MCF 10A (cell line): ENCODE results near the gene NME3. TPM values are rescaled to one million over a fixed set of nuclear protein-coding genes. Genes with fewer than 3 reads are reported as not detected.

Experiments
- BruUV-seq: library from RNA; stranded (reverse); fragments of 400-500 nt; replicated peaks from 2 replicates; lab custom pipeline; 2021; lab: Mats Ljungman, UMichigan
- CTCF ChIA-PET: fragments of 300-600 bp; sonication (Branson Sonifier 250); formaldehyde crosslinking; extraction: SDS; loops from one replicate; lab custom pipeline; 2021; ENCODE audit warnings: antibody characterized with exemption, inconsistent platforms; lab: Yijun Ruan, JAX
- POLR2A ChIA-PET: fragments of 300-600, 350-650 bp; sonication (Branson Sonifier 250); formaldehyde crosslinking; extraction: SDS; loops from one replicate; lab custom pipeline; 2020; ENCODE audit warnings: antibody characterized with exemption, inconsistent platforms; lab: Yijun Ruan, JAX
- DNase-seq: peaks from one replicate; pipeline ENCODE4 v3.0.0-alpha.2; 2018; ENCODE audit not compliant: unreplicated experiment
- H3K27ac Mint-ChIP-seq: one replicate; pipeline ENCODE4 v1.8.0; 2022; ENCODE audit warnings: mild to moderate bottlenecking, low read depth, mixed read lengths; ENCODE audit not compliant: unreplicated experiment
- H3K27me3 Mint-ChIP-seq: one replicate; pipeline ENCODE4 v1.8.0; 2022; ENCODE audit warnings: mixed read lengths; ENCODE audit not compliant: insufficient read depth, unreplicated experiment
- H3K36me3 Mint-ChIP-seq: one replicate; pipeline ENCODE4 v1.8.0; 2022; ENCODE audit warnings: mild to moderate bottlenecking, moderate library complexity, mixed read lengths; ENCODE audit not compliant: insufficient read depth, unreplicated experiment
- H3K4me1 Mint-ChIP-seq: one replicate; pipeline ENCODE4 v1.8.0; 2022; ENCODE audit warnings: mixed read lengths; ENCODE audit not compliant: insufficient read depth, unreplicated experiment
- H3K4me3 Mint-ChIP-seq: one replicate; pipeline ENCODE4 v1.8.0; 2022; ENCODE audit warnings: mild to moderate bottlenecking, moderate library complexity, mixed read lengths; ENCODE audit not compliant: unreplicated experiment
- H3K9me3 Mint-ChIP-seq: one replicate; pipeline ENCODE4 v1.8.0; 2022; ENCODE audit warnings: mixed read lengths; ENCODE audit not compliant: unreplicated experiment
- intact Hi-C: fragments of 100-400 bp; cut with micrococcal nuclease; formaldehyde crosslinking; loops from 2 replicates; pipeline ENCODE4 v1.14.1; 2022
- total RNA-seq: library from RNA; stranded (reverse); gene quantifications from 2 replicates; pipeline ENCODE4 v1.2.3, GENCODE V29; 2022
- TF ChIP-seq, protein P1 (sequence below): fragments of 200-600 bp; IDR thresholded peaks from one replicate; pipeline ENCODE4 v1.8.0; 2022; ENCODE audit warnings: antibody characterized with exemption, mild to moderate bottlenecking; ENCODE audit not compliant: unreplicated experiment

The NME3 gene
- total RNA-seq, 1 experiment from 2014 or later, result 44.0 TPM

DNA sequence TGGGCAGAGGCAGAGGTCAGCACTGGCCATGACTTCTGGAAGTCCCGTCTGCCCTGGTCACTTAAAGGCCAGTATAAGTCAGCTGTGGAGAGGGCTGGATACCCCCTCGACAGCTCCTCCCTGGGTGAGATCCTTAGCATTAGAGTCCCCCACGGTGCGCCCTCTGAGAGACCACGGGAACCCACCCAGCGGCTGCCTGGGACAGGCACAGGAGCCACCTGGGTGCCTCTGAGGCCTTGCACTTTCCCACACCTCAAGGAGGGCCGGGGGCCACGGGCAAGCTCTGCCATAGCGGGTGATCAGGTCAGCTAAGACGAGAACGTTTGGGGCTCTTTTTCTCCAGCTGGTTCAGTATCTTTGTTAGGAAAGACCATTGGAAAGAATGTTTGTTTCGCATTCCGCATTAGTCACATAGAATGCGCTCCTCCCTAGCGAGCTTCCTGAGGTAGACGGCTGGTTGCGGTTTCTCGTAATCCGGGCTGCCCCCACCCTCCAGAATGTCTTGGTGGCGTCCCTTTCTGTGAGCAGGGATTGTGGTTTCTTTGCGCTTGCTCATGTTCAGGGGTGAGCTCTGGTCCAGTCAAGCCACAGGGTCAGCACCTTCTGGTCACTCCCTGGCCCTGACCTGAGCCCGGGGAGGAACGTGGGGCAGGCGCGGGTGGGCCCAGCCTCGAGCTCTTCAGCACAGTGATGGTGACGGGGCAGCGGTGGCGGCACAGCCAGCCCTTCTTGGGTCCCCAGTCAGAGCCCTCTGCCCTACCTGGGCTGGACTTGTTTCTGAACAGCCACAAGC is 25.2 kb downstream of the NME3 start:
- H3K36me3 Mint-ChIP-seq, result peaks cover 48% of the 10 kb centered on the region
- no peaks in the 10 kb centered on the region for H3K27me3 Mint-ChIP-seq
- POLR2A ChIA-PET, result interaction anchor here (0.7 to 5.3 kb wide), 20 partner anchors 9 to 325 kb away, joined by 3 to 95 read pairs (median 6); partner anchors contain the start of genes EME2, IFT140, JPT2 and MAPK8IP3
- intact Hi-C loops, result loop anchor here (1.0 to 2.0 kb wide), 2 partner anchors 8 to 25 kb away; partner anchors contain the start of gene NME3
- peak; percentile 94 for DNase-seq
- peaks cover 34% of the 10 kb centered on the region for H3K4me1 Mint-ChIP-seq
- BruUV-seq, result TSS peak; percentile 22
- no peaks in the 10 kb centered on the region for H3K9me3 Mint-ChIP-seq
- TF ChIP-seq, protein P1, sequence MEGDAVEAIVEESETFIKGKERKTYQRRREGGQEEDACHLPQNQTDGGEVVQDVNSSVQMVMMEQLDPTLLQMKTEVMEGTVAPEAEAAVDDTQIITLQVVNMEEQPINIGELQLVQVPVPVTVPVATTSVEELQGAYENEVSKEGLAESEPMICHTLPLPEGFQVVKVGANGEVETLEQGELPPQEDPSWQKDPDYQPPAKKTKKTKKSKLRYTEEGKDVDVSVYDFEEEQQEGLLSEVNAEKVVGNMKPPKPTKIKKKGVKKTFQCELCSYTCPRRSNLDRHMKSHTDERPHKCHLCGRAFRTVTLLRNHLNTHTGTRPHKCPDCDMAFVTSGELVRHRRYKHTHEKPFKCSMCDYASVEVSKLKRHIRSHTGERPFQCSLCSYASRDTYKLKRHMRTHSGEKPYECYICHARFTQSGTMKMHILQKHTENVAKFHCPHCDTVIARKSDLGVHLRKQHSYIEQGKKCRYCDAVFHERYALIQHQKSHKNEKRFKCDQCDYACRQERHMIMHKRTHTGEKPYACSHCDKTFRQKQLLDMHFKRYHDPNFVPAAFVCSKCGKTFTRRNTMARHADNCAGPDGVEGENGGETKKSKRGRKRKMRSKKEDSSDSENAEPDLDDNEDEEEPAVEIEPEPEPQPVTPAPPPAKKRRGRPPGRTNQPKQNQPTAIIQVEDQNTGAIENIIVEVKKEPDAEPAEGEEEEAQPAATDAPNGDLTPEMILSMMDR, result no peak
- CTCF ChIA-PET, result interaction anchor here (0.6 to 2.2 kb wide), 10 partner anchors 10 to 40 kb away, joined by 3 to 13 read pairs (median 4); partner anchors contain the start of genes EME2 and MAPK8IP3
- peak overlapping the region; percentile 89 for H3K27ac Mint-ChIP-seq
- peak overlapping the region; percentile 17 for H3K4me3 Mint-ChIP-seq

GRCh38 chr16:1745181-1745899 is 26.0 kb downstream of the NME3 start:
- ChIA-PET CTCF (interaction anchor here (1.1 to 2.2 kb wide), 7 partner anchors 13 to 39 kb away, joined by 3 to 13 read pairs (median 6); partner anchors contain the start of genes EME2 and MAPK8IP3), POLR2A (interaction anchor here (0.6 to 5.3 kb wide), 26 partner anchors 9 to 325 kb away, joined by 3 to 95 read pairs (median 4); partner anchors contain the start of genes EME2, IFT140, JPT2 and MAPK8IP3)
- Mint-ChIP-seq H3K4me1 (peaks cover 34% of the 10 kb centered on the region), H3K4me3 (peak overlapping the region; percentile 17), H3K36me3 (peaks cover 44% of the 10 kb centered on the region), H3K27me3 (no peaks in the 10 kb centered on the region), H3K27ac (peak overlapping the region; percentile 89), H3K9me3 (no peaks in the 10 kb centered on the region)
- no TSS peak for BruUV-seq
- DNase-seq, result peak; percentile 88
- intact Hi-C loops, result loop anchor here (2.0 kb wide), 1 partner anchor 25 kb away; the partner anchor contains the start of gene NME3
- TF ChIP-seq, protein P1, result no peak

- Mint-ChIP-seq H3K9me3 (no peaks in the 10 kb centered on the region), H3K27me3 (no peaks in the 10 kb centered on the region), H3K27ac (peak overlapping the region; percentile 89), H3K36me3 (peaks cover 36% of the 10 kb centered on the region), H3K4me1 (peaks cover 34% of the 10 kb centered on the region), H3K4me3 (peak overlapping the region; percentile 17)
- intact Hi-C loops, result loop anchor here (2.0 kb wide), 1 partner anchor 26 kb away; the partner anchor contains the start of gene NME3
- CTCF ChIA-PET, result interaction anchor here (1.2 to 2.2 kb wide), 6 partner anchors 20 to 38 kb away, joined by 3 to 13 read pairs (median 6); partner anchors contain the start of gene MAPK8IP3
- no peak for DNase-seq
- TF ChIP-seq, protein P1, result no peak
- no TSS peak for BruUV-seq
- POLR2A ChIA-PET, result interaction anchor here (0.6 to 5.3 kb wide), 14 partner anchors 11 to 134 kb away, joined by 3 to 95 read pairs (median 4); partner anchors contain the start of genes EME2, IFT140, JPT2 and MAPK8IP3
These were observed 27.0 kb downstream of the NME3 start for GRCh38 chr16:1744338-1744840.
